Kidney (tissue), 14 donors: ENCODE data around the gene SLC41A2. TPM values are rescaled to one million over a fixed set of nuclear protein-coding genes. Genes with fewer than 3 reads are reported as not detected.

ENCODE experiments used
- DNase-seq, 5 donors: peaks; one replicate each; pipeline ENCODE4 v3.0.0-alpha.2; 2013 to 2020
- FAIRE-seq: peaks from 2 replicates; lab custom pipeline; 2012; peaks lifted over from hg19 to GRCh38; lab: Jason Lieb, UNC
- H3K27ac ChIP-seq, 2 donors: one replicate each; pipeline ENCODE4 v1.7.0; 2013; ENCODE audit warnings: low read depth in 2 of 2, low read length in 2 of 2, inconsistent platforms in 1 of 2
- H3K27me3 ChIP-seq: one replicate; pipeline ENCODE4 v1.7.1; 2013; ENCODE audit warnings: low read length, inconsistent platforms; ENCODE audit not compliant: control insufficient read depth, insufficient read depth
- H3K36me3 ChIP-seq, 3 donors: one replicate each; pipeline versions ENCODE4 v1.7.0 to v1.7.1; 2013; ENCODE audit warnings: low read length in 3 of 3, control low read depth in 1 of 3, inconsistent platforms in 1 of 3; ENCODE audit not compliant: insufficient read depth in 3 of 3, control insufficient read depth in 2 of 3
- H3K4me1 ChIP-seq, 3 donors: one replicate each; pipeline versions ENCODE4 v1.7.0 to v1.7.1; 2013; ENCODE audit warnings: low read length in 3 of 3, inconsistent platforms in 1 of 3, low read depth in 1 of 3; ENCODE audit not compliant: control insufficient read depth in 2 of 3, insufficient read depth in 2 of 3
- H3K4me3 ChIP-seq, 3 donors: one replicate each; pipeline versions ENCODE4 v1.7.0 to v1.8.1; 2013; ENCODE audit warnings: low read length in 3 of 3, control low read depth in 1 of 3, inconsistent platforms in 1 of 3
- H3K9ac ChIP-seq, 3 donors: one replicate each; pipeline versions ENCODE4 v1.7.0 to v1.7.1; 2013; ENCODE audit warnings: low read length in 3 of 3, control low read depth in 1 of 3, inconsistent platforms in 1 of 3
- H3K9me3 ChIP-seq, 3 donors: one replicate each; pipeline versions ENCODE4 v1.7.0 to v1.7.1; 2013; ENCODE audit warnings: low read length in 3 of 3, control low read depth in 1 of 3, inconsistent platforms in 1 of 3; ENCODE audit not compliant: control insufficient read depth in 2 of 3, insufficient read depth in 1 of 3
- intact Hi-C: fragments of 100-400 bp; cut with DNase I; formaldehyde crosslinking; loops from one replicate; pipeline ENCODE4 v1.11.1; 2022
- polyA plus RNA-seq: library from polyadenylated mRNA; stranded (reverse); fragments of 350-450 nt; fragmentation: Illumina TruSeq; extraction: RNeasy Lipid Tissue Mini Kit (QIAGEN cat#74804); gene quantifications from one replicate; pipeline ENCODE4 v1.2.3, GENCODE V29; 2014; ENCODE audit warnings: low read depth, low replicate concordance; ENCODE audit not compliant: insufficient read depth
- total RNA-seq: library from RNA; stranded (reverse); fragmentation: NEBNext Ultra II Directional; extraction: Animal tissue kit (Norgen Biotek cat#: 25700); gene quantifications from one replicate; pipeline ENCODE4 v1.2.1, GENCODE V29; 2021
- TF ChIP-seq, protein P1 (sequence below): IDR thresholded peaks from 3 replicates; pipeline ENCODE4 v1.5.1; 2012; ENCODE audit warnings: mild to moderate bottlenecking, moderate library complexity, borderline replicate concordance; ENCODE audit not compliant: insufficient read depth; ENCODE audit errors: extremely low read depth
- donor health status: control.
- donor health status: control.
- donor health status: control.
- donor health status: control.
- donor health status: control.
- donor health status: DM: yes; HTN: yes; CAD: no.
- donor health status: Normal renal cell carcinoma (clear cell type).

SLC41A2 gene
- total and polyA plus RNA-seq, 2 donors from 2014 or later: 3.2 to 27.6 TPM

DNA sequence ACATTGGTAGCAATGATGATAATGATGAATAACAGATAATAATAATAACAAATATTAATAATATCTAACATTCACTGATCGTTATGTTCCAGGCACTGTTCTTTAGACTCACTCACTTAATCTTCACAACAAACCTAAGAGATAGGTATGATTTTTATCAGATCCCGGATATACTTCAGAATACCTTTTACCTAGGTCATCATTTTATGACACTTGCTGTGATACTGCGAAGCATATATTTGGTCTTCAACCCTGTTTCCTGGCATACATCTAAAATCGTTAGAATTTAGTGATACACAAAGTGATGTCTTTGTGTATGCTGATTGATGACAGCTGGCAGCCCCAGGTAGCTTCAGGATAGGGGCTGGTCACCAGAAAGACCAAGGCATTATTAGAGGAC lies 46.1 kb downstream of the SLC41A2 start:
- H3K27ac ChIP-seq: no peak overlapping the region
- intact Hi-C loops: no loop called here
- TF ChIP-seq, protein P1, sequence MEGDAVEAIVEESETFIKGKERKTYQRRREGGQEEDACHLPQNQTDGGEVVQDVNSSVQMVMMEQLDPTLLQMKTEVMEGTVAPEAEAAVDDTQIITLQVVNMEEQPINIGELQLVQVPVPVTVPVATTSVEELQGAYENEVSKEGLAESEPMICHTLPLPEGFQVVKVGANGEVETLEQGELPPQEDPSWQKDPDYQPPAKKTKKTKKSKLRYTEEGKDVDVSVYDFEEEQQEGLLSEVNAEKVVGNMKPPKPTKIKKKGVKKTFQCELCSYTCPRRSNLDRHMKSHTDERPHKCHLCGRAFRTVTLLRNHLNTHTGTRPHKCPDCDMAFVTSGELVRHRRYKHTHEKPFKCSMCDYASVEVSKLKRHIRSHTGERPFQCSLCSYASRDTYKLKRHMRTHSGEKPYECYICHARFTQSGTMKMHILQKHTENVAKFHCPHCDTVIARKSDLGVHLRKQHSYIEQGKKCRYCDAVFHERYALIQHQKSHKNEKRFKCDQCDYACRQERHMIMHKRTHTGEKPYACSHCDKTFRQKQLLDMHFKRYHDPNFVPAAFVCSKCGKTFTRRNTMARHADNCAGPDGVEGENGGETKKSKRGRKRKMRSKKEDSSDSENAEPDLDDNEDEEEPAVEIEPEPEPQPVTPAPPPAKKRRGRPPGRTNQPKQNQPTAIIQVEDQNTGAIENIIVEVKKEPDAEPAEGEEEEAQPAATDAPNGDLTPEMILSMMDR: no peak
- no peak overlapping the region for H3K4me3 ChIP-seq
- DNase-seq: no peak
- no peaks in the 10 kb centered on the region for H3K27me3 ChIP-seq
- no peaks in the 10 kb centered on the region for H3K9me3 ChIP-seq
- H3K4me1 ChIP-seq: no peaks in the 10 kb centered on the region
- FAIRE-seq: no peak
- H3K9ac ChIP-seq: no peak overlapping the region
- no peaks in the 10 kb centered on the region for H3K36me3 ChIP-seq

DNA sequence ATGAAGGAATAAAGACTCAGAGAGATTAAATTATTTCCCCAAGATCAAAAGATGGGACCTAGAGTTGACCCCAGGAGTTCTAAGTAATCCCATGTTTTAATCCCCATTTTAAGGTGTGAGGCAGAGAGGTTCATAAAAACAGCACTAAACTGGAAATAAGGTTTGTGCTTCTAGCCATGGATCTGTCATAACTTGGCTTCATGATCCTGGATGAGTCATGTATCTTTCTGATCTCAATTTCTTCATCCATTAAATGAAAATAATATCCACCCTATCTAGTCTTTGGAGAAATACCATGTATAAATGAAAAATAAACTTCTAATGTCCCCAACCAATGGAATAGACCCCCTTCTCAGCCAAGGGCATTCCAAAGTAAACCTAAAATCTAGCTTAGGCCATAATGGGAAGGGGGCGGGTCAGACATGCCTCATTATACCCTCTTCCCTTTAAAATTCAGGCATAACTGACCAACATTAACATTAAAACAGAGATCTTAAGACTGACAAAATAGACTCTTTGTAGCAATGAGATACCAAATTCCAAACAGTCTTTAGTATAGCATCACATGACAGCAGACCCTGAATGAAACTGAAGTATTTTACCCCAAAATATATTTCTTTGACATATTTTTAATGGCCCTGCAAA lies 47.8 kb downstream of the SLC41A2 start:
- TF ChIP-seq, protein P1: no peak
- Histone ChIP-seq H3K9ac (no peak overlapping the region), H3K27ac (no peak overlapping the region), H3K4me1 (no peaks in the 10 kb centered on the region), H3K27me3 (no peaks in the 10 kb centered on the region), H3K9me3 (no peaks in the 10 kb centered on the region), H3K36me3 (no peaks in the 10 kb centered on the region), H3K4me3 (no peak overlapping the region)
- intact Hi-C loops: no loop called here
- DNase-seq (no peak), FAIRE-seq (no peak)

- intact Hi-C loops: no loop called here
- no peaks in the 10 kb centered on the region for H3K4me1 ChIP-seq
- H3K4me3 ChIP-seq: no peak overlapping the region
- DNase-seq (no peak), FAIRE-seq (no peak)
- no peak overlapping the region for H3K9ac ChIP-seq
- no peaks in the 10 kb centered on the region for H3K9me3 ChIP-seq
- H3K27me3 ChIP-seq: no peaks in the 10 kb centered on the region
- no peak overlapping the region for H3K27ac ChIP-seq
- no peaks in the 10 kb centered on the region for H3K36me3 ChIP-seq
- TF ChIP-seq, protein P1: no peak
These were observed 48.3 kb downstream of the SLC41A2 start for GRCh38 chr12:104909761-104910160.

Other genes starting within 250 kb of the SLC41A2 start
- 15.3 TPM for gene NOPCHAP1, start 28.0 kb upstream of the SLC41A2 start, total RNA-seq
- gene NOPCHAP1, start 28.0 kb upstream of the SLC41A2 start, polyA plus RNA-seq: 14.8 TPM
- gene ALDH1L2, start 126.2 kb upstream of the SLC41A2 start, total RNA-seq: 17.2 TPM
- gene ALDH1L2, start 126.2 kb upstream of the SLC41A2 start, polyA plus RNA-seq: 0.28 TPM
- 63.6 TPM for gene WASHC4, start 149.4 kb upstream of the SLC41A2 start, total RNA-seq
- 10.7 TPM for gene WASHC4, start 149.4 kb upstream of the SLC41A2 start, polyA plus RNA-seq